Measurements from ENCODE around the gene FHIT.

FHIT gene

DNA sequence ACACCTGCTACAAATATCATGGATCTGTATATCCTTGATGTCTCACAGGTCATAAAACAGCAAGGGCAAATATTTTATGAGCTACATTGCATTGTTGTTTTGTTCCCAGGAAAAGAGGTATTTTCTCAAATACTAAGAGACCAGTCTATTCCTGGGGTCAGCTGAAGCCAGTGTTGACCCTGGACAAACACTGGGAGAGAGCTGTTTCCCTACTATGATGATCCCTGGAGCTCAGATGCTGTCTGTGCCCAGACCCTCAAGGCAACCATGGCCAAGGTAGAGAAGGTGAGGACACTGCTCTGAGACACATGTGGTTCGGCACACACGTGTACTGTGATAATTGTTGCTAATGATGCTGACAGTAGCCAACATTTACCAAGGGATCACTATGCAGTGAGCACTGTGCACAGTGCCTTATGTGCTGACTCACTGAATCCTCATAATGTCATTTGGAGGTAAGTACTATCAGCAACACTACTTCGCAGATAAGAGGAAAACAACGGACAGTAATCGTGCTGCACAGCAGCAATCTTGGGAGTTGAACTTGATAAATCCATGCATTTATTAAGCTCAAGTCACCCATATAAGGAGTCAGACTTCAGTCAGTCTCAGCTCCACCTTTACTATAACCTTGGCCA, 943.6 kb downstream of the FHIT start:
- DNase-seq, result no peak

GRCh38 chr3:60304112-60304511, 947.1 kb downstream of the FHIT start:
- DNase-seq, result peak; percentile 90

DNA sequence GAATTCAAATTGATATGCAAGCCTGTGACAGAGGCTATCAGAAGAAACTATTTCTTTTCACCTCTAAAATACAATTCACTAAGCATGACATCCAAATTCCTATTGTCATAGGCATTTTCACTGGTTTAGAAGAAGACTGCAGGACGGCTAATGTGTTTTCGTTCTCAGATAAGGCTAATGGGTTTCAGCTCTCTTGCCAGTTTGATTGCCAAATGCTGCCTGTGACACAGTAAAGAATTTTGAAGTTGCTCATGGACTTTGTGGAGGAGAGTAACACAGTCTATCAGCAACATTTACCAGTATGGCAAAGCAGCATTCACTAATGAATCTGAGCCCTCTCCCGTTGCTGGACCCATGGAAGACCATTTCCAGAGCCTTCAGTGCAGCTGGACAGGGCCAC, 948.1 kb downstream of the FHIT start:
- peak; percentile 34 for DNase-seq

DNA sequence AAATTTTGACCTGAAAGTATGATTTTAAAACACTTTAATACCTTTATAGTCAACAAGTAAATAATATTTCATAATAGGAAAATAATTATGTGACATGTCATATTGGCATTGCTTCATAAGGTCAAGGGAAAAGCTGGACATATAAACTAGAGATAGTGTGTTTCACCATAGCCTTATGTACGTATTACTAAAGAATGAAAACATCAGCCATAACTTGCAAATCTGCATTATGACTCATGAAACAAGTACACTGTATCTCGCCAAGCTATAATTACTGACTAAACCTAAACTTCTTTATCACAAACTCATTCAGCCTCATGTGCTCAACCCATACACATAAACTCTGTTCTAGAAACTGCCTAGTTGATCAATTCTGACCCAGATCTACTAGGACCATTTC, 950.1 kb downstream of the FHIT start:
- peak; percentile 81 for DNase-seq

GRCh38 chr3:60298141-60298540, 953.1 kb downstream of the FHIT start:
- no peak for DNase-seq

DNA sequence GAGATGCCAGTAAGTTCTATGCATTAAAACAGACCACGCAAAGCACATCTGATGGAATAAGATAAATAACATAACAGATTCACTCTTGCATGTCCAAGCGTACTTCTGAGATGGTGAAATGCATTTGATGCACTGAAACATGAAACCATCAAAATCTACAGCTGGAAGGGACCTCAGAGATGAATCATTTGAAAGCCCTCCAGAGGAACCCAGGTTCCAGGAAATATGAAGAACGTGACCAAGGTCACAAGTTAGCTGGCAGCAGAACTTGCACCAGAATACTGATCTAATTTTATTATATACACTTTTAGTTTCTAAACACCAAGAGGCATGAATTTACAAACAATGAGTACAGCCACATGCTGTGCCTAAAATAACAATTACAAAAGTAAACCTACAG, 957.1 kb downstream of the FHIT start:
- peak; percentile 81 for DNase-seq

DNA sequence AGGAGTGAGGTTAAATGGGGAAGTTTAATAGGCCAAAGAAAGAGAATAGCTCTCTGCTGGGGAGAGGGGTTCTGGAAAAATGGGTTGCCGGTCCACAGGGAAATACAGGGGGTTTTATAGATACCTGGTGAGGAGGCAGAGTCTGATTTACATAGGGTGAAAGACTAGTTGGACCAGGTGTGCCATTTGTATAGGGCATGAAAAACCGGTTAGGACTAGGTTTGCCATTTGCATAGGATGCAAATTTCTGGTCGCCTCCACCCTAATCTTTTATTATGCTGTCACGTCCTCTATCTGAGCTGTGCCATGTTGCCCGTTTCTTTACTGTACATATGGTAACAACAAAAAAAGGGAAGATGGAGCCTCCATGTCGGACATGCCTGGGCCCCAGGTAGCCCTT, 960.1 kb downstream of the FHIT start:
- no peak for DNase-seq

GRCh38 chr3:60290122-60290492, 961.1 kb downstream of the FHIT start:
- no peak for DNase-seq

DNA sequence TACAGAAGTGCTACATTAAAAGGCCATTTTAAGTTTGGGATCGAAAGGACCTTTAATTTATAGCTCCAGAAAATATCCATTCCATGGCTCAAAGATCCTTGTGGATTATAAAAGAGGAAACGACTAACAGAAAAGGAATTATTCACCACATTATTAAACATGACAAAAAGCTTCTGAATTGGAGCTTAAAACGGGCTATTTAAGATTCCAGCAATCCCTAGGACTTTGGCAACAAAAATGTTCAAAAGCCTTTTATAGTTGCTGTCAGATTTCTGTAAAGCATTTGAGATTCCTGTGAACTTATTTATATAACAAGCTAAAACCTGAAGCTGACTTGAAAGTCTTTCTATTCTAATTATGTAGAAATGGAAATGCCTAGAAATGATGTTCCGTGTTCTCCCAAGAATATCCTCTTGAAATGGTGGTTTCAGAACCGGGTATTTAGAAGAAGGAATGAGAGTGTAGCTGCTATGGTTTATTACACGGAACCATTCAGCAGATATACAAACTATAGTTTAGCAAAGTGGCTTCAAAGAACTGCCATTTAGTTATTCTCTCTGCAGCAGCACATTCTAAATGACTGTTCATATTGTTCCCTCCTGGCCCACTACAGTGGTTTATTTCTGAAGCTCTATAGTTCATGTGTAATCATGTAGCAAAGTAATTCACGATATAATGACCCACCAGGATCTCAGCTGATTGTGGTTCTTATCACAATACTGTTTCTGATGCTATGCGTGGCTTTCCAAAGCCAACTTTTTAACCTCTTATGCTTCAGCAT, 961.7 kb downstream of the FHIT start:
- DNase-seq, result peak; percentile 75

DNA sequence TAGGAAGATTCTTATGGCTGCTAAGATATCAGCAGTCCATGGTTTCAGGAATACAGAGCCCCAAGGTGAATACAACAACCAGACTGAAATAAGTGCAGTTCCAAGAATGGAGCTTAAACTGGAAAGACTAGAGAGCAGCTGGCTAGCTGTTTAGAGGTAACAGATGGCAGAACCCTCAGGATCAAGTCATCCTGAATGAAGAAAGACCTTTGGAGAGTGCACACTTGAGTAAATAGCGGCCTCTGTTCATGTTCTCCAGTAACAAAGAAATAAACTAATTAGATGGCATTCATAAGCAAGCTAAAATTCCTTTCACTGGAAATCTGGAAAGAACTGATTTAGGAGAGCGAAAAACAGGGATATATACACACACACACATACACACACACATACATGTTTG, 968.4 kb downstream of the FHIT start:
- no peak for DNase-seq

- no peak for DNase-seq
Measured at GRCh38 chr3:60281970-60282369, 969.3 kb downstream of the FHIT start.

DNA sequence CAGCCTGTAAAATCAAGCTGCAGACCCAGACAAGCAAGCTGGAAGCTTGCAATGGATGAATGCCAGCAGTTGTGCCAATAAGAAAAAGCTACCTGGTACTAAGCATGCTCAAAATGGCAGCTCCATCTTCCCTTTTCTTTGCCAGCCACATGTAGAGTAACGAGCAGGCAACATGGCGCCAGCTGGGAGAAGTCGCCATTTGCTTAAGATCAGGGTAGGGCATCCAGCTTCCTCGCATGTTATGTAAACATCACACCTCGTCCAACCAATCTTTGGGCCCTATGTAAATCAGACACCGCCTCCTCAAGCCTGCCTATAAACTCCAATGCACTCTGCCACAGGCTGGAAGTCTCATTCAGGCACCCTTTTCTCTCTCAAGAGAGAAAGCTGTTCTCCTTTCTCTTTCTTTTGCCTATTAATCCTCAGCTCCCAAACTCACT, 973.9 kb downstream of the FHIT start:
- DNase-seq, result no peak

- no peak for DNase-seq
Measured at GRCh38 chr3:60276615-60277014, 974.6 kb downstream of the FHIT start.

DNA sequence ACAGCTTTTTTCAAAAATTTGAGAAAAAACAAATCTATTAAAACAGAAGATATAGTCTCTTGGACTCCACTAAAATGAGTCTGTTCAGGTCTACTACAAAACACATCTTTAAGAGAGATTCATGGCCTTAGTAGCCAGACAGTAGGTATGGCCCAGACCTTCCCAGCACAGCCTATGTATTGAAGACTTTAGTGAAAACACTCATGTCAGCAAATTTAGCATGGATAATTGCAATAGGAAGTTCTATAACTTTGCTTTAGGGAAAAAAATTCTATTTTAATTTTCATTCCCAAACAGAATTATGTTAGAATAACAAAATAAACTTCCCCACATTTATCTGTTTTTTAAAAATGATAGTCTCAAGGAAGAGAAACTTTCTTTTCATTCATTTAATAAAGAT, 976.6 kb downstream of the FHIT start:
- no peak for DNase-seq

DNA sequence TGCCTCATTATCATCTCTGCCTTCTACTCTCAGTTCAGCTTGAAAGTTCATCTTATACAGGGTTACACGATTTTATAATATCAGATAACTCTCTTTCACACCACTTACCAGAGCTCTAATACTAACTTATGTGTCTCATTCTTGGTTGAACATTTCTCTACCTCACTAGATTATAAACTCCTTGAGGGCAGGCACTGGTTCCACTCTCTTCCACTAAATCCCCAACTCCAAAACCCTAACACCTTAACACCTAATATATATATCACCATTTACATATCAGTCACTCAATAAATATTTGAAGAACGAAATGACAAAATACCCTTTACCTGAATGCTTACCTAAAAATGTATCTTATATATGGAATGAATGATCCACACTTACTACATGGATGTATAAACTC, 977.2 kb downstream of the FHIT start:
- DNase-seq, result no peak

DNA sequence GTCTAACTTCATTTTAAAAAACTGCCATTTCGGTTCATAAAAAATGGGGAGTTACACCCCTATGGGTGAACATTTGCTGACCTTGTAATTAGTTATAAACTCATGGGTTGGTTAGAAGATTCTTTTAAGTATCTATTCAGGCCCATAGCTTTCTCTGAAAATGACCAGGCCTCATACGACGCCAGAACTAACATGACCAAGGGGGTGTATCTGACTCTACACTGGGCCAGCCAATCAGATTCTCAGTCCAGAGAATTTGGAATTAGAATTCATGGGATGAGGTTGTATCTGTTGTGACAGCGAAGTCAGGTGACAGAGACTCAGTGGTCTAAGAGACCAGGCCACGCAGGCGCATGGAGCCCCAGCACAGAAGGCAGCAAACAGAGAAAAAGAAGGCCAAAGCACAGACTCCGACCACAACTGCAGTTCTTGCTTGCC, 981.4 kb downstream of the FHIT start:
- DNase-seq, result no peak

DNA sequence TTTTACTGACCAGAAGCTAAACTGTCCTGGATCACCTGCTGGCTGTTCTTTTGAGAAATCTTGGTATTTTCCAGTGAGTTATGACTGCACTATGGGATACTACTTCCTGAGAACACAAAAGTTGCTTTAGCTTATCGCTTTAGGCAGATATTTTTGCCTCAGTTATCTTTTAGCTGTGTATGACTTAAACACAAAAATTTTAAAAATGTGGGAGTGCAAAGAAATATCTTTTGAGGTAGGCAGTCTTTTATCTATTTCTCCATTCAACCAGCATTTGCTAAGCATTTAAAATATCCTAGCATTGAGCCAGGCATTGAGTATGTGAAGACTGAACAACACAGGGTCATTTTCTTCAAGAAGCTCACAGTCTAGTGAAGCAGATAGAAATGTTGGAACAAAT, 981.9 kb downstream of the FHIT start:
- DNase-seq, result no peak

DNA sequence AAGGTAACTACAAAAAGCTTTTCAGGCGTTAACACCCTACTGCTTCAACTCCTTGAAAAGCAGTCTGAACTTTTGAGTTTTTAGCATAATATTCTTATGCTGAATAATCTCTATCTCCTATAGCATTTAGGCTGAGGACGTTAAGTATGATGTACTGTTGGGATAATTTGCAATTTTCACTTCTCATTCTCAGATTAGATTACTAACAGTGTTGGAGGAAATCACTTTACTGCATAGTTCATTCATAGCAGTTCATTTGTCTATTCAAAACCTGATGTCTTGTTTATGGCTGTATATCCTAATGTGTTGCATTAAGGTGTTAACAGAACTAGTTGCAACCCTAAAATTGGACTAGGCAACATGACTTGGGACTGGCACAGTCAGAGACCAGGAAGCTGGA, 983.1 kb downstream of the FHIT start:
- DNase-seq, result no peak

DNA sequence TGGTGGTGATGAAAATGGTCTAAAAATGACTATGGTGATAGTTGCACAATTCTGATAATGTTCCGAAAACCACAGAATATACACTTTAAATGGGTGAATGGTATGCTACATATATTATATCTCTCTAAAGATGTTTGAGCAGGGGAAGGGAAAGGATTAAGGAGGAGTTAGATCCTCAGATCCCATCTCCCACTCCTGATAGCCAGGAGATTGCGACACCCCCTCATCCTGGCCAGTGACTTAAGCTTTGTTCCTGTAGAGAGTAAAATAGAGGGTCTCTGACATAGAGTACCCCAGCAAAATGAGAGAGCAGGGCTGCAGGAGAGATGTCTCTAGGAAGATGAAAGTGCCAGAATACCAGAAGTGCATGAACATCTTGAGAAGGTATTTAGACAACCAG, 984.8 kb downstream of the FHIT start:
- DNase-seq, result no peak

- peak; percentile 18 for DNase-seq
Measured at GRCh38 chr3:60263191-60263590, 988.1 kb downstream of the FHIT start.

DNA sequence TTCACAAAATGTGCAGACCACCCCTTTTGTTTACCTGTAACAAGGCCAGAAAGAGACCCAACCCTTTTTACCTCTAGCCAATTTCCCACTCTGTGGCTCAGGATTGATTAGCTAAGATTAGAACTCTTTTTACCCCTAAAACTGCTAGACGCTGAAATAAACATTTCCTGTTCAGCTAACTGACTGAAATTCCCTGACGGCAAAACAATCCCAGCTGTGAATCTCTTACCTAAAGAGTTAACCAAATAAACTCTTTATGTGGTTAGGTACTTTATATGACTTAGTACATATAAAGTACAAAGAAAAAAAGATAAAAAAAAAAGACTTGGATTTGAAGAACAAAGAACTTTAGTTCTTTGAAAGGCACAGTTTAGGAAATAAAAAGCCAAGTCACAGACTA, 988.7 kb downstream of the FHIT start:
- no peak for DNase-seq

- no peak for DNase-seq
Measured at GRCh38 chr3:60260546-60260945, 990.7 kb downstream of the FHIT start.

- no peak for DNase-seq
Measured at GRCh38 chr3:60250810-60251209, 1000.4 kb downstream of the FHIT start.

- peak; percentile 46 for DNase-seq
Measured at GRCh38 chr3:60250206-60250605, 1001.0 kb downstream of the FHIT start.

DNA sequence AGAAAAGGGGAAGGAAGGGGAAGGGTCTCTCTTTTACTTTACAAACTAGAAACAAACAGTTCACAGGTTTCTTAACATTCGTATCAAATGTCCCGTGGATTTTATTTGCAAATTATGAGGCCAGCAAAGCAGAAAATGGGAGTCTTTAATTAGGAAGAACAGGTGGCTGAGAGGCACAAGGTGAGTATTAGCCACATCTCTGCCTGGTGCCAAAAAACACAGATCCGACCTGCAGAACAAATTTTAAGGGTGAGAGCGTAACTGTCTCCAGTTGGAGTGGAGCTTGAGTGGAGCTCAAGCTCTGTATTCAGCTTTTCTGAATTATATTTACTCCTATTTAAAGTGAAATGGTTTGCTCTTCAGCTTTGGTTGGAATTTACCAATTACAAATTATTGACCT, 1004.9 kb downstream of the FHIT start:
- no peak for DNase-seq

Measured in fibroblast of skin of right quadriceps (primary cell).